Activated CD4-positive, CD25-positive, alpha-beta regulatory T cell treated with anti-CD3 and anti-CD28 coated beads, Interleukin-2, amount 50 U/mL, for 16 hours (primary cell): ENCODE data around the gene ACHE.
"Not testable (repeated sequence)": the region's sequence is repeated elsewhere in the genome, so short reads cannot be mapped to it uniquely, and the experiment has no call there.

Source experiments
- DNase-seq: peaks from one replicate; pipeline ENCODE4 v3.0.0-alpha.2; 2020; ENCODE audit warnings: low read depth, low spot score

The ACHE gene

GRCh38 chr7:100895701-100895955, at the start of gene ACHE:
Gene ACHE, minus strand, starts transcription at chr7:100895888. Its CDS starts 1,656 bp downstream, at chr7:100894232.
- DNase-seq = no peak

- no peak for DNase-seq
Observed at GRCh38 chr7:100944138-100944537, 48.5 kb upstream of the ACHE start.

- no peak for DNase-seq
Observed at GRCh38 chr7:100943693-100944092, 48.0 kb upstream of the ACHE start.

GRCh38 chr7:100942045-100942774, 46.5 kb upstream of the ACHE start:
- DNase-seq = no peak

- DNase-seq = not testable (repeated sequence)
Observed at GRCh38 chr7:100936167-100936566, 40.5 kb upstream of the ACHE start.

GRCh38 chr7:100935381-100935780, 39.7 kb upstream of the ACHE start:
- not testable (repeated sequence) for DNase-seq

GRCh38 chr7:100933734-100934133, 38.0 kb upstream of the ACHE start:
- no peak for DNase-seq

- no peak for DNase-seq
Observed at GRCh38 chr7:100929808-100930174, 34.1 kb upstream of the ACHE start.

- not testable (repeated sequence) for DNase-seq
Observed at GRCh38 chr7:100923616-100924015, 27.9 kb upstream of the ACHE start.

- DNase-seq = no peak
Observed at GRCh38 chr7:100921039-100921438, 25.4 kb upstream of the ACHE start.

GRCh38 chr7:100919779-100920437, 24.2 kb upstream of the ACHE start:
- DNase-seq = not testable (repeated sequence)

GRCh38 chr7:100919335-100919734, 23.6 kb upstream of the ACHE start:
- not testable (repeated sequence) for DNase-seq

GRCh38 chr7:100914879-100915447, 19.3 kb upstream of the ACHE start:
- DNase-seq = no peak

- DNase-seq = no peak
Observed at GRCh38 chr7:100914208-100914878, 18.7 kb upstream of the ACHE start.

GRCh38 chr7:100911484-100911883, 15.8 kb upstream of the ACHE start:
- no peak for DNase-seq

- not testable (repeated sequence) for DNase-seq
Observed at GRCh38 chr7:100910443-100910842, 14.8 kb upstream of the ACHE start.

- no peak for DNase-seq
Observed at GRCh38 chr7:100908512-100908911, 12.8 kb upstream of the ACHE start.

GRCh38 chr7:100902638-100903037, 7.0 kb upstream of the ACHE start:
- no peak for DNase-seq

GRCh38 chr7:100901921-100902332, 6.2 kb upstream of the ACHE start:
- no peak for DNase-seq

- no peak for DNase-seq
Observed at GRCh38 chr7:100900978-100901377, 5.3 kb upstream of the ACHE start.

GRCh38 chr7:100899432-100899831, 3.7 kb upstream of the ACHE start:
- DNase-seq = no peak

GRCh38 chr7:100897772-100898454, 2.2 kb upstream of the ACHE start:
- DNase-seq = no peak
